Caki2 (cell line): Measurements from ENCODE around the gene PALS1. TPM values are rescaled to one million over a fixed set of nuclear protein-coding genes. Genes with fewer than 3 reads are reported as not detected.

Experiments
- total RNA-seq: library from RNA; depleted of rRNA; stranded (reverse); fragments of >200 nt; shearing (Covaris generic); gene quantifications from 2 replicates; pipeline ENCODE4 v1.2.3, GENCODE V29; 2014; ENCODE audit warnings: low replicate concordance; rRNA removed

The PALS1 gene
- total RNA-seq, 1 experiment from 2014 or later: 12.4 TPM

Other genes starting within 250 kb of the PALS1 start
- not detected in 2 replicates for gene GARIN2, start 52.0 kb upstream of the PALS1 start, total RNA-seq
- 46.0 and 66.2 TPM in 2 replicates for gene ATP6V1D, start 118.4 kb downstream of the PALS1 start, total RNA-seq
- 187 and 225 TPM in 2 replicates for gene EIF2S1, start 118.9 kb downstream of the PALS1 start, total RNA-seq
- 7.3 and 12.0 TPM in 2 replicates for gene PLEK2, start 170.7 kb downstream of the PALS1 start, total RNA-seq
- gene TMEM229B, start 247.3 kb downstream of the PALS1 start, total RNA-seq: not detected in 2 replicates